Stimulated activated CD8-positive, alpha-beta memory T cell treated with anti-CD3 and anti-CD28 coated beads, Interleukin-2, amount 100 ng/mL, for 48 hours (primary cell): ENCODE results near the gene DCTN4.
"Not testable (repeated sequence)": the region's sequence is repeated elsewhere in the genome, so short reads cannot be mapped to it uniquely, and the experiment has no call there.

Source experiments
- DNase-seq, 2 donors: peaks; one replicate each; pipeline ENCODE4 v3.0.0-alpha.2; 2020; ENCODE audit warnings: low read depth in 2 of 2

DCTN4 gene

DNA sequence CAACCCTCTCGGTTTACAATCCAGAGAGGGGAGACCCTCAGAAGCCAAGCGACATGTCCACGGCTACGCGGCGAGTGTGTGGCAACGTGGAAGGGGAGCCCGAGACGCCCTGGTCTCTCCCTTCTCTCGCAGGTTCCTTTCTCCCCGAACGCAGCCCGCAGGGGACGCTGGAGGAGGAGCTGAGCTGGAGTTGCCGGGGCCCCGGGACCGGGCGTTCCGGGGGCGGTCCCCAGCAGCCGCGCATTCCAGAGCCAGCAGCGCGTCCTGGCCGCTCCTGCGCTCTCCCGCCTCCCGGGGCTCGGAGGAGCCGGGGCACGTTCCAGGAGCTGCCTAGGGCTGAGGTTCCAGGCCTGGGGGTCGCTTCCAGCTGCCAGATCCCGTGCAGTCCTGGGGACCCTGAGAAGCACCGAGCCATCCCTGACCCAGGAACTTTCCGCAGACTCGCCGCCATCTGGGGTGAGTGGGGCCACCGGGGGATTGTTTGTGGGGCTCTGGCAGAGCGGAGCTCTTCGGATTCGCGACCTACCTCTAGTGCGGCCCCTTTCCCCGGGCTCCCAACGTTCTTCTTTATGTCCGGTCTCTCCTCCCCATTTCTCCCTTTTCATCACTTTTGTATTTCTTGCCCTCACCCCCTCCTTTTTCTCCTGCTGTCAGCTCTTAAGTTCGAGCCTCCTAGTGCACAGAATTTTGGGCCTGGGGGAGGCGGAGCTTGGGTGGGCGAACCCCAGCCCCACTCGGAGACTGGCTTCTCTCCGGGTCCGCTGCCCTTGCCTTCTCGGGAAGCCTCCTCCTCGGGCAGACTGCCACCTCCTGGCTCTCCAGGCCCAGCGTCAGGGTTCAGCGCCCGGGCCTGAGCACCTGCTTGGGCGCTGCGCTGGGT, 19.9 kb upstream of the DCTN4 start, which contains the start of gene SMIM3:
Gene SMIM3, plus strand, starts transcription at position 241 of the 880 bp plus-strand sequence. CDS start 16,684 bp downstream, outside the sequence.
- DNase-seq, result peak; percentile 47 to 54

GRCh38 chr5:150778088-150778516, 19.3 kb upstream of the DCTN4 start:
- DNase-seq, result no peak

GRCh38 chr5:150777685-150778084, 18.9 kb upstream of the DCTN4 start:
- DNase-seq, result no peak

- no peak for DNase-seq
Observed at GRCh38 chr5:150774145-150774544, 15.3 kb upstream of the DCTN4 start.

- DNase-seq, result no peak
Observed at GRCh38 chr5:150771034-150771795, 12.4 kb upstream of the DCTN4 start.

GRCh38 chr5:150766251-150766650, 7.4 kb upstream of the DCTN4 start:
- DNase-seq, result no peak

DNA sequence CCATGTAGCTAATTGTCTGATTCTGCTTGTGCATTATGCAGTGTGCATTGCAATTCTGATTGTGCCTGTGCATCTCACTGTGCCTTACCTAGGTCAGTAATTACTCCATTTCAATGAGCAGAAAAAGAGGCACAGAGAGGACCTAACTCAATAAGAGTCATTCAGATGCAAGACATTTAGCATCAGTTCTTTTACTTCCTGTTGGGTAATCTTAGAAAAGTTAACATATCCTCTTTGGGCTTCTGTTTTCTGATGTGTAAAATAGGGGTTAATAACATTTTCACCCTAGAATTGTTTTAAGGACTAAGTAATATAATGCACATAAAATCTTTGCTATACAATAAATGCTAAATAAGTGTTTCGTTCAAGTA, 7.0 kb upstream of the DCTN4 start:
- DNase-seq, result no peak

DNA sequence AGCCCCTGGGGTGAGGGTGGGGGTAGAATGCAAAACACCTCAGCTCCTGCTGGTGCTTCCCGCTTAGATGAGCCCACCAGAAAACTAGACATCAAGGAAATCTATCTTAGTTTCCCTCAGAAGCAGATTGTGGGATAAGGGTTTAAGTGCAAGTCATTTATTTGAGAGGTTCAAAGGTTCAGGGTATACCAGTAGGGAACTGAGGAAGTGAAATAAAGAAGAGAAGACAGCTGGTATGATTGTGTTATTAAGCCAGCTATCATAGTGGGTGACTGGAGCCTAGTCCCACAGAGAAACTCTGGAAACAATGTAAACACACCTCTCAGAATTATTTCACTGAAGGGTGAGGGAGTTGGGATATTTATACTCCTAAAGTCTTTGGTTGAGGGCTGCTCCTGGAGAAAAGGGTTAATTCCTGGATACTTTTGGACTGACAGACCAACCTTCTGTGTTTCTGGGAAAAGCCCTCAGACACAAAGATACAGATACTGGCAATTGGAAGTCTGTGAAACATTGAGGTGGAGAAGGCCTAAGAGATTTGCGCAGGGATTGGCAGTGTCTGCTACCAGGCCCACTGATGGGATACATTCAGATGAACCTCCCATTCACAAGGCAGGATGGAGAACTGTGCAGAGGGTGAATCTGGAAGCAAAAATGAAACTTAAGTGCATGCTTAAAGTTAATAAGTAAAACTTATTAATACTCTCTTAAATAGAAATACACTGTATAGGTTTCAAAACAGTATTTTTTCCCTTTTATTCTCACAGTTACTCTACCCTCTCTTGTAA, 6.4 kb upstream of the DCTN4 start:
- DNase-seq, result no peak

GRCh38 chr5:150764530-150764929, 5.7 kb upstream of the DCTN4 start:
- no peak for DNase-seq

GRCh38 chr5:150763023-150763769, 4.4 kb upstream of the DCTN4 start:
- no peak for DNase-seq

DNA sequence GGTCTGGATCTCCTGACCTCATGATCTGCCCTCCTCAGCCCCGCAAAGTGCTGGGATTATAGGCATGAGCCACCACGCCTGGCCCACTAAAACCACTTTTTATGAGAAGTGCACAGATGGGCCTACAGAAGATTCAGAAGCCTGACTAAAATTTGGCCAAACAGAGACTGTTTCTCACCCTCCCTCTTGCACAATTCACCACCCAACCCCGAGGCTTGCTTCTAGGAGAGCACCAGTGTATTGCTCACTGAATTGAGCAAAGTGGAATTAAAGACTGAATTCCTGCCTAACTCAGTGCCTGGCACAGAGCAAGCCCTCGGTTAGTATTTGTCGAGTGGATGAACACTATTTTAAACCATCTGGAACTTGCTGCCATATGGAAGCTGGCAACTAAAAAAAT, 3.4 kb upstream of the DCTN4 start:
- DNase-seq, result no peak

DNA sequence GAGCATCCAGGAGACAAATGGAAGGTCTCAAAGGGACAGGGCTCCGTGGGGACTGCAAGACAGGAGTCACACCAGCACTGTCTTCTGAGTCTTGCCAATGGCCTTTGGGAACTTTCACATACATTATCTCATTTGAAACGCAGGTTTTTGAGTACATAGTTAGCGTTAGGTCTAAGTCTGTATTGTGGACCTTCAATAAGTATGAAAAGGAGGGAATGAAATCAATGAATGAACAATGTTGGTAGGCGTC, 442 bp upstream of the DCTN4 start:
- DNase-seq, result no peak

DNA sequence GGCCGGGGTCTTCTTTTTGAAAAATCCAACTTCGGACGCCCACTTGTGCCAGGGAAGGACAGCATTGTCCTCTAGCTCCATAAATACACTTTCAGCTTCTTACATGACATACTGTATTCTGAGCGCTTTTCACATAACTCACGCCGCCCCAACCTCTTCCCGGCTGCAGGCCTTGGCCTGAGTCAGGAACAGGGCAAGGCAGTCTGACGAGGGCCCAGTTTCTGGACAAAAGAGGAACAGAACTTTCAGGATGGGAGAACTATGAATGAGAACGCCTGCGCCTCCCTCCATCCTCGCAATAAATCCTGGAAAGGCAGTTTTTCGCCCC, 650 bp downstream of the DCTN4 start:
- DNase-seq, result no peak

GRCh38 chr5:150757087-150757649, 1.6 kb downstream of the DCTN4 start:
- no peak for DNase-seq

GRCh38 chr5:150753863-150754262, 5.0 kb downstream of the DCTN4 start:
- no peak for DNase-seq

GRCh38 chr5:150753463-150753862, 5.4 kb downstream of the DCTN4 start:
- DNase-seq, result no peak

GRCh38 chr5:150751096-150751891, 7.5 kb downstream of the DCTN4 start:
- no peak for DNase-seq

- DNase-seq, result no peak
Observed at GRCh38 chr5:150750469-150750868, 8.3 kb downstream of the DCTN4 start.

GRCh38 chr5:150743142-150743488, 15.7 kb downstream of the DCTN4 start:
- DNase-seq, result not testable (repeated sequence)

GRCh38 chr5:150742455-150743141, 16.2 kb downstream of the DCTN4 start:
- DNase-seq, result not testable (repeated sequence)
